ENCODE data around the gene SPAG17. TPM values are rescaled to one million over a fixed set of nuclear protein-coding genes. Genes with fewer than 3 reads are reported as not detected.

Gene SPAG17
- total RNA-seq, 2 donors from 2014 or later: 1.6 TPM; not detected in 1

DNA sequence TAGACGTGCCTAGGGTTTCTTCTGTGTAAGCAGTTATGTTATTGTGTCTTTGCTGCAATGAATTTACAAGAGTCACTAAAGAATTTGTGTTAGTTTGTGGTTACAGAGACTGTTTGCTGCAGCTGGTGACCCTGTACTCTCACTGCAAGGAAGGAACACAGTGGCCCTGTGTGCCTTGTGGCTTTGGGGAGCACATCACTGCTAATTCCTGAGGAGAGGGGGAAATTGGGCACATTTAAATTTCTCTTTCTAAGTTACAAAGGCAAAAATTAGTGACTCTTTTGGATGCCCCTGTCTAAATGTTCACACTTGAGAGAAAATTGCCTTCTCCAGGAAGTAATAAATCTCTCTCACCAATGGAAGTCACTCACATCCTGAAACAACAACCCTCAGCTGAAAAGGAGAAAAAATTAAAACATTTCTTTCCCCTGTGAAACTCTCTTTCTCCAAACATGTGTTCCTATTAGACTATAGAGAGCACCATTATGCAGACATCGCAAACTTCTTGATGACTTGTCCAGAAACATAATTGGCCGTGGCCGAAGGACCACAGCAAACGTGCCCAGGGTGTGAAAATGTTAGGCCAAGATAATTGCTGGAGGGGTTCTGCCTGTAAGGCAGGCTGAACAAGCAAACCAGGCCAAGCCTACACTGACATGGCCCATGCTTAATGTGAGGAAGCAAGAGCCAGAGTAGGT is 32.3 kb upstream of the SPAG17 start:
- Histone ChIP-seq H3K9me3 (no peaks in the 10 kb centered on the region), H3K4me3 (no peak overlapping the region), H3K36me3 (replicated peaks in 1 of 2; ENCODE audit: insufficient read depth in 1 of 2, low read depth in 2 of 2) (no peaks in the 10 kb centered on the region), H3K4me1 (no peaks in the 10 kb centered on the region), H3K27me3 (no peaks in the 10 kb centered on the region), H3K27ac (no peak overlapping the region)
- intact Hi-C loops (cut with DNase I): no loop called here
- ATAC-seq: no peak
- DNase-seq: no peak
- WGBS, 2 donors: 50 to 69% methylated on average over 5 of the region's 5 CpGs
- no peak for TF ChIP-seq POLR2A (IDR thresholded peaks at IDR 0.05)
- TF ChIP-seq, protein P1, sequence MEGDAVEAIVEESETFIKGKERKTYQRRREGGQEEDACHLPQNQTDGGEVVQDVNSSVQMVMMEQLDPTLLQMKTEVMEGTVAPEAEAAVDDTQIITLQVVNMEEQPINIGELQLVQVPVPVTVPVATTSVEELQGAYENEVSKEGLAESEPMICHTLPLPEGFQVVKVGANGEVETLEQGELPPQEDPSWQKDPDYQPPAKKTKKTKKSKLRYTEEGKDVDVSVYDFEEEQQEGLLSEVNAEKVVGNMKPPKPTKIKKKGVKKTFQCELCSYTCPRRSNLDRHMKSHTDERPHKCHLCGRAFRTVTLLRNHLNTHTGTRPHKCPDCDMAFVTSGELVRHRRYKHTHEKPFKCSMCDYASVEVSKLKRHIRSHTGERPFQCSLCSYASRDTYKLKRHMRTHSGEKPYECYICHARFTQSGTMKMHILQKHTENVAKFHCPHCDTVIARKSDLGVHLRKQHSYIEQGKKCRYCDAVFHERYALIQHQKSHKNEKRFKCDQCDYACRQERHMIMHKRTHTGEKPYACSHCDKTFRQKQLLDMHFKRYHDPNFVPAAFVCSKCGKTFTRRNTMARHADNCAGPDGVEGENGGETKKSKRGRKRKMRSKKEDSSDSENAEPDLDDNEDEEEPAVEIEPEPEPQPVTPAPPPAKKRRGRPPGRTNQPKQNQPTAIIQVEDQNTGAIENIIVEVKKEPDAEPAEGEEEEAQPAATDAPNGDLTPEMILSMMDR (IDR thresholded peaks at IDR 0.05): no peak

DNA sequence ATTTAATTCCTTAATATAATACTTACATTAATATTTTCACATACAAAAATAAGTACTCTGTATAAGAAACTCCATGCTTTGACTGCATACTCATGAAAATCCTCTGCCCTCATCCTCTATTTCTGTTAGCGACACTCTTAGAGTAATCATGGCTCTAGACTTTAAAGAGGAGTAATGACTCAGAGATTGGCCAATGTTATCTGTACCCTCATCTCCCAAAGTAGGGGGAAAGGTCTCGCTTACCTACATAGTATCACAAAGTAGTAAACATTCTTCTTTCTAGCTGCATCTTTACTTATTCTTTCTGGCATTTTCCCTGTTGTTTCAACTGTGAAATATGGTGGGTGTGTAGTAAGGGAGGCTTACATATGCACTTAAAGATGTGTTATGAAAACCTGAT is 29.8 kb upstream of the SPAG17 start:
- TF ChIP-seq, protein P1 (IDR thresholded peaks at IDR 0.05): no peak
- TF ChIP-seq POLR2A (IDR thresholded peaks at IDR 0.05): no peak
- ATAC-seq: no peak

DNA sequence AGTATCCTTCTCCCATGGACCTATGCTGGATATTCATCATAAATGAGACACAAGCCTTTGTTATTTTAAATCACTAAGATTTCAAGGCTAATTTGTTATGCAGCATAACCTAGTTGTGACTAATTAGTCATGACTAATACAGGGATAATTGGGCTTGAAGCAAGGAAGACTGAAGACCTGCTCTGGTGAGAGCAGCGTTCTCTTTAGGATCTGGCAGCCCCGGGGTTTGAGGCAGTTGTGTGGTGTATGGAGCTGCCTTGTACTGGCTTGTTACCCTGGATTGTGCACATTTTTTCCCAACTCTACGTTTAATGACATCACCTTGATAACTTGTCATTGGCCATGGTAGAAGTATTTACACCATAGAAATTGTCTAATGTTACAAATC is 25.7 kb upstream of the SPAG17 start:
- WGBS, 2 donors: 71 to 82% methylated on average over 3 of the region's 3 CpGs
- H3K36me3 ChIP-seq (replicated peaks in 1 of 2; ENCODE audit: insufficient read depth in 1 of 2, low read depth in 2 of 2): no peaks in the 10 kb centered on the region
- no peak for TF ChIP-seq POLR2A (IDR thresholded peaks at IDR 0.05)
- TF ChIP-seq, protein P1 (IDR thresholded peaks at IDR 0.05): no peak
- H3K9me3 ChIP-seq: no peaks in the 10 kb centered on the region
- DNase-seq (no peak), ATAC-seq (no peak)
- intact Hi-C loops (cut with DNase I): no loop called here
- no peak overlapping the region for H3K4me3 ChIP-seq
- no peaks in the 10 kb centered on the region for H3K27me3 ChIP-seq
- no peak overlapping the region for H3K27ac ChIP-seq
- H3K4me1 ChIP-seq: no peaks in the 10 kb centered on the region

More for the DNA sequence above, 29.8 kb upstream of the SPAG17 start:
- Histone ChIP-seq H3K4me1 (no peaks in the 10 kb centered on the region), H3K36me3 (replicated peaks in 1 of 2; ENCODE audit: insufficient read depth in 1 of 2, low read depth in 2 of 2) (no peaks in the 10 kb centered on the region), H3K27ac (no peak overlapping the region), H3K4me3 (no peak overlapping the region), H3K9me3 (no peaks in the 10 kb centered on the region), H3K27me3 (no peaks in the 10 kb centered on the region)
- 93 to 95% methylated on average over 2 of the region's 2 CpGs for WGBS, 2 donors
- DNase-seq: no peak
- intact Hi-C loops (cut with DNase I): no loop called here

DNA sequence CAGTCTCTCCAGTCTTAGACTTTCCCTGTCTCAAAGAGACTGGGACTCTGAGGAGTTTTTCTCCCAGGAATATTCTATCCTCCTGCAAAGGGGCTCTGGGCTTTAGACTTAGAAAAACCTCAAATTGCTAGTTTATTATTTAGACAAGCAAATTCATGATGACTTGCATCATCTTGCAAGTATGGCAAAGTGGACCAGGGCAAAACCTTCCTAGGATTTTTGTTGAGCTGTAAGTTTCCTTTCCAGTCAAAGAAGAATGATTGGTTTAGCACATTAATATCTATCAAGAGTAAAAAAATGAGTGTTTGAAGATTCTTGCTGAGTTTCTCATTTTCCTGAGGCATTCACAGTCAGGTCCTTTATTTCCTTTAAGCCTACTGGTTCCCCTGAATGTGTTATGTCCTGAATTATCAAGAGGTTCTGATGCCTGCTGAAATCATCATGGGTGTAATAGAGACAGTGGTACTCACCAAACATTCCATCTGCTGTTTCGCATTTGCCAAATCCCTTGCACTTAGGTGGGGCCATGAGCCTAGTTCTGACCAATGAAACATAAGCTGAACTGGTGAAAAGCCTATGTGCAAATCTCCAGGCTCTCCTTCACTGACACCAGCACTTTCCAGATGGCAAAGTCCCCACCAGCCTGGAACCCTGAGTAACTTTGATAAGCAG is 25.2 kb upstream of the SPAG17 start:
- no peak for ATAC-seq
- Histone ChIP-seq H3K27me3 (no peaks in the 10 kb centered on the region), H3K27ac (no peak overlapping the region), H3K4me1 (no peaks in the 10 kb centered on the region), H3K9me3 (no peaks in the 10 kb centered on the region), H3K4me3 (no peak overlapping the region), H3K36me3 (replicated peaks in 1 of 2; ENCODE audit: insufficient read depth in 1 of 2, low read depth in 2 of 2) (no peaks in the 10 kb centered on the region)
- no peak for DNase-seq
- 95 to 100% methylated on average over 1 of the region's 1 CpG for WGBS, 2 donors
- intact Hi-C loops (cut with DNase I): no loop called here
- no peak for TF ChIP-seq POLR2A (IDR thresholded peaks at IDR 0.05)
- TF ChIP-seq, protein P1 (IDR thresholded peaks at IDR 0.05): no peak

Data from body of pancreas (tissue), 4 donors.